ELR (cell line): ENCODE data around the gene CYP2W1.

Experiments
- DNase-seq: peaks from one replicate; pipeline ENCODE4 v3.0.0-alpha.2; 2015; ENCODE audit warnings: low read depth

CYP2W1 gene

DNA sequence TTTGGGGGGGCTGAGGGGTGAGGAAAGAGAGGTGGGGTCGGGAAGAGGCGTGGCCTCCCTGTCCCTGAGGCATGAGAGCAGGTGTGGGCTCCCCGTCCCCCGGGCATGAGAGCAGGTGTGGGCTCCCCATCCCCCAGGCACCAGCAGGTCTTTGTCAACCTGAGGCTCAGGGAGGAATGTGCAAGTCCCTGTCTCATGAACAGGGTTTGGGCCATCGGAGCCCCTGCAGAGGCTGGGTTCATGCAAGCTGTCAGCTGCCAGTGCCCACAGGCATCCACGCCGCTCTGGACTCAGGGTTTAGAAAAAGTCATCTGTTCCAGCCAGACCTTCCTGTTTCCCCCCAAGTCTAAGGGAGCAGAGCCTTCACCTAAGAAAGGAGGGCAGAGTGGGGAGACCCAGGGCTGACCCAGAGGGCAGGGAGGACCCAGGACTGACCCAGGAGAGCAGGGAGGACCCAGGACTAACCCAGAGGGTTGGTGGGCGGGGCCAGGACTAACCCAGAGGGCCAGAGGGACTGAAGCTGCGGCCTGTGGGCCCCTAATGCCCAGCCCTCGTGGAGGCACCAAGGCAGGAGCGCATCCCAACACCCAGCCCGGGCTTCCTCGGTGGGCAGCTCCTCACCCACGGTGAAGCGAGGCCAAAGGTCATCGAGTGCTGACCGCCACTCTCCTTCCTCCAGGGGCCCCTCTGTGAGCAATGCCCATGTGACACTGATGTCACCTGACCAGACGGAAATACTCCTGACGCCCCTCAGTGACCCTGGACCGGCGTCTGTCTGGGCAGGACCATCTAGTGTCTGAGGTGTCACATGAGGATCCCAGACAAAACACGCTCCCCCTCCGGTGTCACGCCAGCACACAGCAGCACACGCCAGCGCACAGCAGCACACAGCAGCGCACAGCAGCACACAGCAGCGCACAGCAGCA is 32.5 kb downstream of the CYP2W1 start:
- DNase-seq: no peak

DNA sequence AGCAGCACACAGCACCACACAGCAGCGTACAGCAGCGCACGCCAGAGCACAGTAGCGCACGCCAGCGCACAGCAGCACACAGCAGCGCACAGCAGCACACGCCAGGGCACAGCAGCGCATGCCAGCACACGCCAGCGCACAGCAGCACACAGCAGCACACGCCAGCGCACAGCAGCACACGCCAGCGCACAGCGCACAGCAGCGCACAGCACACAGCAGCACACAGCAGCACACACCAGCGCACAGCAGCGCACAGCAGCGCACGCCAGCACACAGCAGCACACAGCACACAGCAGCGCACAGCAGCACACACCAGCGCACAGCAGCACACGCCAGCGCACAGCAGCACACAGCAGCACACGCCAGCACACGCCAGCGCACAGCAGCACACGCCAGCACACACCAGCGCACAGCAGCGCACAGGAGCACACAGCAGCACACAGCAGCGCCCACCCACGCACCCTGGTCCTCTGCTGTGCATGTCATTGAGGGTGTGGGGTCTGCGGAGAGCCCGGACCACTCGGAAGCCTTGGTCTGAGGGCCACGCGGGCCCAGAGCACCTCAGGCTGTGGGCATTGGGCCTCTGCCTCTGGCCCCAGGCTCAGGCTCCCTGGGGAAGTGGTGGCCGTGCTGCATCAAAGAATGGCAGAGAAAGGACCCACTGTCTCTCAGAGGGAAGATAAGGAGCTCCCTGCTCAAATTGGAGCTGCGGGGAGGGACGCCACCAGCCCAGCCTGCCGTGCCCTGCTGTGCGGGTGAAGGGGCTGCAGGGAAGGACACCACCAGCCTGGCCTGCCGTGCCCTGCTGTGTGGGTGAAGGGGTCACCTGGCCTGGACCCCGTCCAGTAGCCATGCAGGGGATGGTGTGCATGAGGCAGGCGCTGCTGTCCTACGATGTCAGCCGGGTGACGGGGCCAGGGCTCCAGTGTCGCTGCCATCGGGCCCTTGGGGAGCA is 33.9 kb downstream of the CYP2W1 start:
- DNase-seq: no peak

DNA sequence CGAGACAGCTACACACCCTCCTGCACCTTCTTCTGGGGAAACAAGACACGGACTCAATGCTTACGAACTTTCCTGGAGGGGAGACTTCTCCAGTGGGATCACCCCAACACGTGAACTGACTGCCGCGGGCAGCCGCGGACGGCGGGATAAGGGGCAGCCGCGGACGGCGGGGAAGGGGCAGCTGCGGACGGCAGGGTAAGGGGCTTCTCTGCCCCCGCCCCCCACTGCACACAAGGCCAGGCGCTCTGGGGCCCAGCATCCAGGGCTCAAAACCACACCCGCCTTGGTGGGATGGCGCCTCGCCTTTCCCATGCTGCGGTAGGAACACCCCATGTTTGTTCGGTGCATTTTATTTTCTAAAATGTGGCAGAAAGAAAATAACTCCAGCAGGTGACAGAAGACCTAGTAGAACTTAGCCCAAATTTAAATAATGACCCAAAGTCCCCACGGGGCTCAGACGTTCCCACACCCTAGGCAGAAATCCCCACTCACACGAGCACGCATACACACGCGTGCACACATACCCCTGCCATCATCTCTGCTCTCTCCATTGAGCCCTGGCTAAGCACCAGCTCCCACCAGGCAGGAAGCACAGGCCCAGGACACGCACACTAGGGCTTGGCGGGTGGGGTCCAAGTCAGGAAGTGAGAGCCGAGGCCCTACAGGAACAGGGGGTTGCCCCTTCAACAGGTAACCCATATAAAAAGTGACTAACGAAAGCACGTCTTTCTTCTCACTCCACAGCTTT is 34.8 kb downstream of the CYP2W1 start:
- DNase-seq: no peak

DNA sequence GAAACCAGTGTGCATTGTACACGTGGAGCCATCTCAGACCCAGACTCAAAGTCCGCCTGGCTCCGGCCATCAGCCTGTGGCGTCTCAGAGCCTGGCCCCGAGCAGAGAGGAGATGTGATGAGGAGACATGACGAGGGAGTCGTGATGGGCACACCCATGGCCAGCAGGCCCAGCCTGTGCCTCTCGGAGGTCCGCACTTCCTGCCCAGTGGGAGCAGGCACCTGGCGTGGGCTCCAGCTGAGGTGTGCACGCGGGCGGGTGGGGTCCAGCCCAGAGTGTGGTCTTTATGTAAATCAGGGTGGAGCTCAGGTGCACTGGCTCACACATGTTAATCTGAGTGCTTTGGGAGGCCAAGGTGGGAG is 35.3 kb downstream of the CYP2W1 start:
- no peak for DNase-seq

DNA sequence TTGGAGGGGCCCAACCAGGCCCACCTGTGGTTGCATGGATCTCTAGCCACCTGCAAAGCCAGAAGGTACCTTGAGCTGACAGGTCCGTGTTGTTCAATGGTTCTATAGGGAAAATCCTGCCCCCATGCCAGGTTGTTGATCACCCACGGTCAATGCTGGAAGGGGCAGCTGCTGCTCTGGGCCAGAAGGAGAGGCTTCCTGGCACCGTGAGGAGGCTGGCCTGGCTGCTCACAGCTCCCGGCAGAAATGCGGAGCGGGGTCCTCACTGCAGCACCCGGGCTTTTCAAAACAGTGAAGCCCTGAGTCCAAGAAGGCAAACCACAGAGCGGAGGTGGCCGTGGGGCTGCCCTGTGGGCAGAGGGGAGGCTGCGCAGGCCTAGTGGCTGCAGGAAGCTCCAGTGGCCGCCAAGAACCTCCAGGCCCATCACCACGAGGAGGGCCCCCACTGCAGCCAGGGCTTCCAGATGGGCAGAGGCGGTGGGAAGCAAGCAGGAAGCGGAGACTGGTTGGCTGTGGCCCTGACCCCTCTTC is 36.3 kb downstream of the CYP2W1 start:
- DNase-seq: no peak

DNA sequence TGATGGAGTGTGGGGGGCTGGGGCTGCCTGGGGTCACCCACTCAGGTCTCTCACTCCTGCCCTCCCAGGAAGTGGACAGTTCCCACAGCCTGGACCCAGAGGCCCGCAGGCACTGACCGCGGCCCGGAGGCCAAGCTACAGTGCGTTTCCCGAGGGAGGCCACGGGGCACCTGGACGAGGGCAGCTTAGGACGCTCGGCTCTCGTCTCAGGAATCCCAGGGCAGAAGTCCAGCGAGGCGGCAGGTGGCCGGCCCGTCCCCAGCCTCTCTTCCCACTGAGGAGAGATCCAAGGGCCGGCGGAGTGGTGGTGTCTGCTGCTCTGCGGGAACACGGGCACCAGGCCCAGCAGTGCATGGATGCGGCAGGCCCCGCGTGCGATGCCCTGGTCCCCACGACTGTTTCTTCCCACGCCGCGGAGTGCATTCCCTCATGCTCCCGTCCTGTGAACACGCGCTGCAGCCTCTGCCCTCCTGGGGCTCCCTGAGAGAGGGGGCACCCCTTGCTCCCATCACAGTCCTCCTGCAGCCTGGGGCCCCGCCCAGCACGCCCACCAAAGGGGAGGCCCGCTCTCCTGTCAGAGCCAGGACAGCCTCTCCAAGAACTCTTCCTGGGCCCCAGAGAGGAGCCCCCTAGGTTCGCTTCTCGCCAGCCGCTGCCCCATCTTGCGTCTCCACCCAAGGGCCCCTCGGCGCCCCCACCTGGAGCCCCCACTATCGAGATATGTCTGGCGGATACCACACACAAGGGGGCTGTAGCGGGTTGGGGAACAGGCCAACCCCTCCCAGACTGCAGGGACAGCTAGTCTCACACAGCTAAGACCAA is 37.0 kb downstream of the CYP2W1 start:
- no peak for DNase-seq

DNA sequence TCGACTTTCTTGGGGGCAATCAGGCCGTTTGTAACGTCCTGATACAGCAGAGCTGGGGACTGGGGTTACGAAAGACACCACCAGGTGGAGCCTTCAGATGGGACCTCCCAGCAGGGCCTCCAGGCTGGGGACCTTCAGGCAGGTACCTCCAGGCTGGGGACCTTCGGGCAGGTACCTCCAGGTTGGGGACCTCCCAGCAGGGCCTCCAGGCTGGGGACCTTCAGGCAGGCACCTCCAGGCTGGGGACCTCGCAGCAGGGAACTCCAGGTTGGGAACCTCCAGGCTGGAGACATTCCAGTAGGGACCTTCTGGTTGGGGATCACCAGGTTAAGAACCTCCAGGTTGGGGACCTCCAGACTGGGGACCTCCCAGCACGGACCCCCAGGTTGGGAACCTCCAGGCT is 37.9 kb downstream of the CYP2W1 start:
- no peak for DNase-seq

DNA sequence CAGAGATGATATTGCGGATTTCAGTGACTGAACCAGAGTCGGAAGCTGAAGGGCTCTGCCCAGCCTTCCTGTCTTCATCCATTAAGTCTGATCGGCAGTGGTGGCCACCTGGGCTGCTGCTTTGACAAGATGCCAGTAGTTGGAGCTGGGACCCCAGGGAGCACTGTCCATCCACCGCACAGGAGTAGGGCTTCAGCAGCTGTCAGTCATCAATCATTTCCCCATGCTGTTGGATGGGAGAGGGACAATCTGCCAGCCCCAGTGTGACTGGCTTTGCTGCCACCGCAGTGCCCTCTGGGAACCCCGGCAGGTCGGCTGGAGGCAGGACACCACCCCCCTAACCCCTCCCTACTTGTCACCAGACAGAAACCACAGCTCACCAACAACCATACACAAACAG is 38.4 kb downstream of the CYP2W1 start:
- DNase-seq: no peak

DNA sequence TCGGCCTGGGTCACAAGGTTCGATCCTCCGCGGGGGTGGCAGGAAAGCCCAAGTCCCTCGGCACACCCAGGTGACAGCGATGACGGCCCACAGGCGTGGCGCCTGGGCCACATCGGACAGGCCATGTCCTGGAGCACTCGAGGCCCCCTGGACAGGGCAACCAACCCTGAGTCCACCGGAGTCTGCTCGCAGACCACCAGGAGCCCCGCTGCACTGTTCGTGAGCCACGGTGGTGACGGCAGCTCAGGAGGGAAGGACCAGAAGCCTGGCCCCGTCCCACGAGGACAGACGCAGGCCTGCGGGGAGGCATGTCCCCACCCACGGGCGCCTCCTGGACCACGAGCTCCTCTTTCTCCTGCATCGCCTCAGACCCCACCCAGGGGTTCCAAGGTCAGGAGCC is 39.0 kb downstream of the CYP2W1 start:
- no peak for DNase-seq

DNA sequence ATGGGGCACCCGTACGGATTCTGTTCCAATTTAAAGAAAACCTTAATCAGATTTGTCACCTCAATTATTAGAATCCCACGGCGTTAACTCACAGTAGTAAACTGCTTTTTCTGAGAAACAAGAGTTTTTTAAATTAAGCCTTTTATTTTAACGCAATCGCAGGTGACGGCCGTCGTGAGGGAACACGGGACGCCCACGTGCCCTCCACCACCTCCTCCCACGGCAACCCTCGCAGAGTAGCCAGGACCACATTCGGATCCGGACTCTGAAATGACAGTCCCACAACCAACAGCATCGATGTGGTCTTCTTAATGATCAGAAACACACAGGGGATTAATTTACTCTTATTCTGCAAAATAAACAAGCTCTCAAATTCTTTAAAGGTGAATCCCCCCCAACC is 39.4 kb downstream of the CYP2W1 start:
- no peak for DNase-seq

DNA sequence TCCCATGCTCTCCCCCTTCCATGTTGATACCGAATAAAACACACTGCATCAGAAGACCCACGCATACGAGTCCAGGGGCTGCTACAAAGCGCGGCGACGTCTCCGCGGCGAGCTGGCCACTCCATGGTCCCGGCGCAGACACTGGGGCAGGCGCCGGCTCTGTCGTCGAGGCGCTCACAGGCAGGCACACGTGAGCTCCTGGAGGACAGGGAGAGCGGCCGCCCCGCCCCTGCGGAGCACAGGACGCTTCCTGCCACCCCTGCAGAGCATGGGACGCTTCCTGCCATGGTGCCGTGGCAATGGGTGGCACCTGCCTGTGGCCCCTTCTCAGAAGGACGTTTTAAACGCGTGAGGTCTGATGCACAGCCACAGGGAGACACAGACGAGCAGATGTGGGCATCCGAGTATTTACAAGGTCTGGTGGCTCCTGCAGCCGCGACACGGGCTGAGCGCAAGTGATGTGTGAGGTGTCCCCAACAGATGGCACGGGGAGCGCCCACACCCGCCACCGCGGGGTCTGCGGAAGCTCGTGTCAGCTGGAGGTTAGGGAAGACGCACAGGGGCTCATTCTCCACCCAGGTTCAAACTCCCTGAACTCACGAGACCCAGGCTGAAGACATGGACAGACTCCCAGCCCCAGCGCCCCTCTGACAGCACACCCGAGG is 40.0 kb downstream of the CYP2W1 start:
- no peak for DNase-seq

DNA sequence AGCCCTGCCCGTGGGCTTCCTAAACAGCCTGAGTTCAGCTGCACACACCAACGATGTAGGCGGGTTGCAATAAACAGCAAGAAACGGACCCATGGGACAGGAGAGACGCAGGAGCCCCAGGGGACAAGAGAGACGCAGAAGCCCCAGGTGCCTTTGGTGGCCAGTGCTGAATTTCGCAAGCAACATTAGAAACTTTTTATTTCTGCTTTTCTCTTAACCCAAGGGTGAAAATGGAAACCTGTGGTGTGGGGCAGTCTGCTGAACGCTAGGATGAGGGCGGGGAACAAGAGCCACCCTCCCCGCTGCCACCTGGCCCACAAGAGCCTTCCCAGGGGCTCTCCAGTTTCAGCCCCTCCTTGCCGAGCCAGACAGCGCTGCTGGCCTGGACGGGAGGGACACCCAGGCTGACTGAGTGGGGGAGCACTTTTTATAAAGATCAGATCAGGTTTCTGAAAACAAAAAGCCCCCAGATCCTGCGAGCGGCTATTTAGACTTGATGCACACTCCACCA is 41.4 kb downstream of the CYP2W1 start:
- no peak for DNase-seq

DNA sequence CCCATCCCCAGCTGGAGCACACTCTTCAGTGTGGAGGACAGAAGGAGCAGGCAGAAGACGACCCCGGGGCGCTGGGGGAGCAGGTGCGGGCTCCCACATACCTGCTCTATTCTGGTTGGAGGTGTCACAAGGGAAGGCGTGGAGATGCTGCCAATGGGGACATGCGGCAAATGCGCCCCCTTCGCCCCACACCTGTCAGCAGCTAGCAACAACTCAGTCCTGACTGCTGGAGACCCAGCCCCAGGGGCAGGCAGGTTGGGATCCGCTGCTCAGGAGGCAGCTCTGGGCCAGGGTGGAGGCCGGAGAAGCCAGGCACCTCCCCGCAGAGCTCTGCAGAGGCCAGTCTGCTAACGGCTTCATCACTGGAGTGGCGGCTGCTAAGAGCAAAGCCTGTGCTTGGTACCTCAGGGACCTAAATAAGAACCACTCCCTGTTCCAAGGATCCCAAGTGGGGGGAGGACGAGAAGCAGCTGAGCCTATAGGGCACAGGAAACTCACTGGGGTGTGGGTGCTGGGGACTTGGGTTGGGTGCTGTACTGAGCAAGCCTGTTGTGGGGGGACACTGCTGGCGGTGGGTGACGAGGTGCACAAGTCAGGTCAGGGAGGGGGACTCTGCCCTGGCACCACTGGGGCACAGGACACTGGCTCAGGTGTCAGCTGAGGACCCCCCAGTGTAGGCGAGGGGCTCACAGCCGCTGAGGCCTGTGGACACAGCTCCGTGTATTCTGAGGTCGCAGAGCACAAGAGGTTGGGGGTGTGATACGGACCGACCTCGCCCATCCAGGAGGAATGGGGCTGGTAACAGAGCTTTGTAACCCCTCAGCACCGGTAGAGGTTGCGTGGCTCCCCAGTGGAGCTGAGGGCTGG is 42.1 kb downstream of the CYP2W1 start:
- DNase-seq: no peak

DNA sequence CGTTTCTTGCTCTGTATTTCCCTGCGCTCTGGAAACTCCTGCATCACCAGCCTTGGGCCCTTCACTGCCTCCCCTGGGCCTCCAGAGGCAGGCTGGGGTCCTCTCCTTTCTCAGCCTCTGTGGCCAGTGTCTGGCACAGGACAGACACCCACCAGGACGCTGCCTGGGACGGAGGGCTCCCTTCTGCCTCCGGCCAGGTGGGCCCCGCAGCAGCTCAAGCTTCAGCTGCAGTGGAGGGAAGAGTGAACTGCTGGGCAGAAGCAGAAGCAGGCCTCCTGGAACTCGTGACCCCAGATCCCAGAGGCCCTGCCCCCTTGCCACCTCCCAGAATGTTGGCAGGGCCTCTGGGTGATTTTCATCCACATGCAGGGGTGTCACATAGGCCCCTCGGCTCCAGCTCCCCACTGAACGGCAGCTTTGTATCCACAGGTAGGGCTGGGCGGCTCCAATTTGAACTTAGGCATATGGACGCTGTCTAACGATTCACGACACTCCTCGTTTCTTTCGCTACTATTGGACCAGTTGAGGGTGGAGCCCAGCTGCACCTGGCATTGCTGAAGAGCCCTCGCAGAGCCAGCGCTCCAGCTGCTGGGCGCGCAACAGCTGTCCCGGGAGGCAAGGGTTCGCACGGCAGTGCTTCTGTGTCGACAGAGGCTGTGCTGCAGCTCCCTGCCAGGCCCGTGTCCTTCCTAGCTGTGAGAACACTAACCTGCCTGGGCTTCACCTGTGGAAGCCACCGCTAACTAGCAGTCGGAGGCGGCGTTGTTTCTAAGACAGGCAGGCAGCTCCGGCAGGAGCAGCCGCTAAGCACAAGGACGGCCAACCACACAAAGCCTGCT is 43.0 kb downstream of the CYP2W1 start:
- DNase-seq: no peak

DNA sequence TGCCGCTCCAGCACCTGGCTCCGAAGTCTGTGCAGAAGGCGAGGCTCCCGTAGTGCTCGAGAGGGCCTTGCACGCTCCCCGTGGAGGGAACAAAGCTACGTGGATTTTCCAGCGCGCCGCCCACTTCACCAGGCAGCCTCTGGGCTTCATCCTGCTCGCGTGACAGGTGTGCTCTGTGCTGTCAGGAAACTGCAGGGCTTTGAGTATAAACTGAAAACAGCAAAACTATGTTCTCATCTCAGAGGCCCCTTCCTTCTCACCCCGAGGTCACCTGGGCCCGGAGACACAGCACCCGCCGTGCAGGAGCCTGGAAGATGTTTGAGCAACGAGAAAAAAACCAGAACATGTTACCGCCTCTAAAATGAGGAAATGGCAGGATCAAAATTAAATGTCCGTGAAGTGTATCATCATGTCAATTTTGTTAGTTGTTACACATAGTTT is 43.8 kb downstream of the CYP2W1 start:
- no peak for DNase-seq

DNA sequence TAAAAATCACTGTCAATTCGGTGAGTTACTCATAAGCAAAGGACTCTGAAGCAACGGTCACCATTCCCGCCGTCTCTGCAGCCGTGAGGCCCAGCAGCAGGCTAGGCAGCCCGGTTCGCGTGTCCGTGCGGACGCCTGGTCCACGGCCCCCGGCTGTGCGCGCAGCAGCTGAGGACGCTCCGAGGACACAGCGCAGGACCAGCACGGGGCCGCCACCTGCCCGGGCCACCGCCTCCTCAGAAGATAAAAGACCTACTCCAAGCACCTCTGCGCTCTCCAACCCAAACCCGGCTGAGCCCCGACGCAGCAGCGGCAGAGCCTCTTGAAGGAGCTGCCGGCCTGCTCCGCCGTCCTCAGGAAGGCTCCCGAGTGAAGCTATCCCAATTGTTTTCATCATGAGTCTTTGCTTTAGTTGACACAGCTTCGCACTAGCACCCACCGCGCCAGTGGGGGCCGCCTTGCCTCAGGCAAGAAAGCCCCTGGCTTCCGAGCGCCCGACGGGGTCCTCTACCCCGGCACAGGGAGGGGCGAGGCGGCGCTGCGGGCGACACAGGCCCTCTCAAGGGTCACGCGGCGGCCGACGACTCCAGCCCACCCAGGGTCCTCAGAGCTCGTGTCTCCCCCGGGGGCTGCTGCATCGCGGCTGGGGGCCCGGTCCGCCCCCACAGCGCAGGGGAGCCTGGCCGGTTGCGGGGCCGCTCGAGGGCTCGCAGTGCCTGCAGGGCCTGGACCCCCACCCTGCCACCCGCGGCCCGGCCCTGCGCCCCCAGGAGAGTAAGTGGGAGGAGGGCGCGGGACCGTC is 44.5 kb downstream of the CYP2W1 start:
- DNase-seq: peak; percentile 60

DNA sequence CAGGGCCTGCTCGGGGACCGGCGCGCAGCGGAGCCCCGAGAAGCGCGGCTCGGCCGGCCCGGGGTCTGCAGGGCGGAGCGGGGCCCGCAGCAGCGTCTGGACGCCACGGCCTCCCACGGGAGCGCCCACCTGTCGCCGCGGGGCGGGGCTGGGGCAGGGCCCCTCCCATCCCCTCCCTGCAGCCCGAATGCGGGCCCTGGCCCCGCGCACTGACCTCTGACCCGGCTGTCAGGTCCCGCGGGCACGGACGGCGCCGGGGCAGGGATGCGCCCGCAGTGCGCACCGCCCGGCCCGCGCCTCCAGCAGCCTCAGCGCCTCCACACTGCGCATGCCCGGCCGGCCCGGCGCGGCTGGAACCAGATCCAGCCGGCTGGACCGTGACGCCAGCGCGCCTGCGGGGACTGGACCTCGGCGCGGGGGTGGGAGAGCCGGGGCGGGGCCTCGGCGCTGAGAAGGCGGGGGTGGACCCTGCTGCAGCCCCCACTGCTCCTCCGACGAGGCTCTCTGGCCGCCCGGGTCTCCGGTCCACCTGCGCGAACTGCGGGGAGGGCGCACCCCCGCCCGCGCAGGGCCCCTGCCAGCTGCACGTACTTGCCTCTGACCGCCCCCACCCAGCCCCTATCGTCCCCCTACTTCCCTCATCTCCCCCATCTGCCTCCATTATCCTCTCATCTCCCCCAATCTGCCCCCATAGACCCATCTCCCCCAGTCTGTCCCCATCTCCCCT is 45.2 kb downstream of the CYP2W1 start:
- DNase-seq: peak; percentile 94
